Pancreas (tissue), 10 donors: Measurements from ENCODE around the gene CTRB2. TPM values are rescaled to one million over a fixed set of nuclear protein-coding genes. Genes with fewer than 3 reads are reported as not detected.

ENCODE experiments used
- ATAC-seq, 4 donors: fragments of 200-7000 bp; cut with Tn5 transposase; one replicate each; pipeline versions ENCODE4 v1.8.0 to v1.9.1; 2020; ENCODE audit warnings: mild to moderate bottlenecking in 4 of 4, moderate library complexity in 4 of 4
- DNase-seq, 6 donors: peaks; one replicate each; pipeline ENCODE4 v3.0.0-alpha.2; 2020
- FAIRE-seq: peaks from 2 replicates; lab custom pipeline; 2012; peaks lifted over from hg19 to GRCh38; lab: Jason Lieb, UNC
- H3K27ac ChIP-seq, 4 donors: fragments of 200-600 bp; sonication (generic); 1 replicate in 3 of 4; 2 replicates in 1 of 4; pipeline versions ENCODE4 v1.5.0 to v1.8.0; 2020
- H3K27me3 ChIP-seq, 4 donors: fragments of 200-600 bp; one replicate each; pipeline ENCODE4 v1.8.0; 2021
- H3K36me3 ChIP-seq, 3 donors: fragments of 200-600 bp; sonication (generic) in 1 of 3; one replicate each; pipeline versions ENCODE4 v1.5.0 to v1.8.0; 2020 to 2021
- H3K4me1 ChIP-seq, 3 donors: fragments of 200-600 bp; one replicate each; pipeline ENCODE4 v1.8.0; 2021
- H3K4me3 ChIP-seq, 4 donors: fragments of 200-600 bp; sonication (generic) in 2 of 4; one replicate each; pipeline versions ENCODE4 v1.5.0 to v1.8.0; 2020 to 2021
- H3K9me3 ChIP-seq, 4 donors: fragments of 200-600 bp; one replicate each; pipeline ENCODE4 v1.8.0; 2021
- WGBS, 2 donors: extraction: QIAGEN DNeasy Blood & Tissue Kit; methylation state at CpG; one replicate each; pipeline ENCODE4 v1.1.7; 2013; 5-methylcytosine and 5-hydroxymethylcytosine counted together
- intact Hi-C, 3 donors: fragments of 100-400 bp; cut with DNase I; formaldehyde crosslinking; loops; one replicate each; pipeline versions ENCODE4 v1.11.1 to v1.14.2; 2022
- polyA plus RNA-seq, 2 donors: library from polyadenylated mRNA; stranded (reverse); fragments of 200-250 nt; gene quantifications; one replicate each; pipeline ENCODE4 v1.2.3, GENCODE V29; 2013
- total RNA-seq, 6 donors: library from RNA; stranded (reverse); fragmentation: NEBNext Ultra II Directional in 4 of 6; extraction: Animal tissue kit (Norgen Biotek cat#: 25700) in 4 of 6; gene quantifications; one replicate each; pipeline versions ENCODE4 v1.2.1 to v1.2.4, GENCODE V29; 2021 to 2023
- TF ChIP-seq, protein P1 (sequence below), 4 donors: fragments of 200-600 bp; sonication (generic) in 3 of 4; IDR thresholded peaks; one replicate each; pipeline versions ENCODE4 v1.5.0 to v1.8.0; 2021; ENCODE audit warnings: antibody characterized with exemption in 4 of 4
- donor health status: healthy with polysubstance abuse.
- donor health status: DM: no; HTN: no; CAD: no; lungs with moderate emphysema.
- donor health status: DM: no; HTN: no; CAD: no.
- donor health status: control.
- donor health status: control.
- donor health status: Bipolar disorder and iron deficiency.
- donor health status: DM: yes; HTN: yes; CAD: no.
- donor health status: DM: no; HTN: no; CAD: no.
- donor health status: DM: no; HTN: no; CAD: no.
- donor health status: DM: yes; HTN: yes; CAD: no.

Gene CTRB2
- total and polyA plus RNA-seq, 8 donors: 20,002 to 57,899 (median 37,962) TPM

DNA sequence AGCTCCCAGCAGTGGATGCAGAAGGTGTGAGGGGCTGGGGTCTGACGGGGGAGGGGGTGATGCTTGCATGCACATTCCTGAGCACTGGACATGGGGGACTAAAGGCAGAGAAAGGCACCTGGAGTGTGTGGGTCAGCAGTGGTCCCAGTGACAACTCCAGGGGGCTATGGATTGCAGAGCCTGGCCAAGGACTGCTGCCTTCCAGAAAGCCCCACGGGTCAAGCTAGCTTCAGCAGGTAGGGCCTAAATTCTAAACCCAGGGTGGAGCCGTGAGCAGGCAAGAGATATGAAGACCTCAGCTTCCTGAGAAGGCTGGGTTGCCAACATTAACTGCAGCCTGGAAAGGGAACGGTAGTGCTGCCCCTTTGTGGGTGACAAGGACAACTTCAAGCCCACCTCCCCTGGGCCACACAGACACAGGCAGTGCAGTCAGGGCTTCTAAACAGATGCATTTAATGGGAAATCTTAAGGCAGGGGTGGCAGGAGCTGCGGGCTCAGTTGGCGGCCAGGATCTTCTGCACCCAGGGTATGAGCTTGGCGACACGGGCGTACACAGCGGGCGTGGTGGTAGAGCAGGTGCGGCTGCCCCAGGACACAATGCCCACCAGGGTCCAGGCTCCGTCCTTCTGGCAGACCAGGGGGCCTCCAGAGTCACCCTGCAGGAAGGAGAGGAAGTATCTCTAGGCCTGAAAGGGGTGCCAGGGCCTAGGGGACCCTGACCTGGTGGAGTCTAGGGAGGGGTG, 3.1 kb downstream of the CTRB2 start:
- ATAC-seq: no peak
- intact Hi-C loops: no loop called here
- no peaks in the 10 kb centered on the region for H3K9me3 ChIP-seq
- H3K36me3 ChIP-seq: peaks cover 0 to 9% (median 0%) of the 10 kb centered on the region in 3 donors
- DNase-seq: peak in 5 of 6 donors; percentile 52 to 83 (median 61)
- H3K4me3 ChIP-seq: peak overlapping the region in 1 of 4 donors; percentile 47
- H3K27ac ChIP-seq: peak overlapping the region in 2 of 4 donors; percentile 22 to 70
- no peaks in the 10 kb centered on the region for H3K27me3 ChIP-seq
- H3K4me1 ChIP-seq: peaks cover 0 to 9% (median 7%) of the 10 kb centered on the region in 3 donors
- 69 to 70% methylated on average over 13 of the region's 13 CpGs for WGBS, 2 donors
- TF ChIP-seq, protein P1, sequence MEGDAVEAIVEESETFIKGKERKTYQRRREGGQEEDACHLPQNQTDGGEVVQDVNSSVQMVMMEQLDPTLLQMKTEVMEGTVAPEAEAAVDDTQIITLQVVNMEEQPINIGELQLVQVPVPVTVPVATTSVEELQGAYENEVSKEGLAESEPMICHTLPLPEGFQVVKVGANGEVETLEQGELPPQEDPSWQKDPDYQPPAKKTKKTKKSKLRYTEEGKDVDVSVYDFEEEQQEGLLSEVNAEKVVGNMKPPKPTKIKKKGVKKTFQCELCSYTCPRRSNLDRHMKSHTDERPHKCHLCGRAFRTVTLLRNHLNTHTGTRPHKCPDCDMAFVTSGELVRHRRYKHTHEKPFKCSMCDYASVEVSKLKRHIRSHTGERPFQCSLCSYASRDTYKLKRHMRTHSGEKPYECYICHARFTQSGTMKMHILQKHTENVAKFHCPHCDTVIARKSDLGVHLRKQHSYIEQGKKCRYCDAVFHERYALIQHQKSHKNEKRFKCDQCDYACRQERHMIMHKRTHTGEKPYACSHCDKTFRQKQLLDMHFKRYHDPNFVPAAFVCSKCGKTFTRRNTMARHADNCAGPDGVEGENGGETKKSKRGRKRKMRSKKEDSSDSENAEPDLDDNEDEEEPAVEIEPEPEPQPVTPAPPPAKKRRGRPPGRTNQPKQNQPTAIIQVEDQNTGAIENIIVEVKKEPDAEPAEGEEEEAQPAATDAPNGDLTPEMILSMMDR (IDR thresholded peaks at IDR 0.05): no peak
- FAIRE-seq: no peak

DNA sequence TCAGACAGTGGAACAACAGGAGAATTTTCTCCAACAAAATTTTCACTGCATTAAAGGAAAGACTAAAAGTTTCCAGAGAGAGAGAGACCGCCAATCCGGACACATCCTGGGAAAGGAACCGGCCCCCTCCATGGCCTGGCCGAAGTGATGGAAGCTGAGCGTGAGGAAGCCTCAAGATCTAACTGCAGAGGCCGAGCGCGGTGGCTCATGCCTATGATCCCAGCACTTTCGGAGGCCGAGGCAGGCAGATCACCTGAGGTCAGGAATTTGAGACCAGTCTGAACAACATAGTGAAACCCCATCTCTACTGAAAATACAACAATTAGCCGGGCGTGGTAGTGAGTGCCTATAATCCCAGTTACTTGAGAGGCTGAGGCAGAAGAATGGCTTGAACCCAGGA, 3.9 kb downstream of the CTRB2 start:
- peaks cover 0 to 9% (median 0%) of the 10 kb centered on the region in 3 donors for H3K36me3 ChIP-seq
- intact Hi-C loops: no loop called here
- H3K27ac ChIP-seq: peak overlapping the region in 1 of 4 donors; percentile 70
- no peaks in the 10 kb centered on the region for H3K9me3 ChIP-seq
- peaks cover 0 to 6% (median 2%) of the 10 kb centered on the region in 3 donors for H3K4me1 ChIP-seq
- no peak for ATAC-seq
- H3K4me3 ChIP-seq: peak overlapping the region in 1 of 4 donors; percentile 47
- TF ChIP-seq, protein P1 (IDR thresholded peaks at IDR 0.05): no peak
- peak in 5 of 6 donors; percentile 38 to 70 (median 54) for DNase-seq
- H3K27me3 ChIP-seq: no peaks in the 10 kb centered on the region
- 80 to 84% methylated on average over 12 of the region's 12 CpGs for WGBS, 2 donors
- FAIRE-seq: no peak

DNA sequence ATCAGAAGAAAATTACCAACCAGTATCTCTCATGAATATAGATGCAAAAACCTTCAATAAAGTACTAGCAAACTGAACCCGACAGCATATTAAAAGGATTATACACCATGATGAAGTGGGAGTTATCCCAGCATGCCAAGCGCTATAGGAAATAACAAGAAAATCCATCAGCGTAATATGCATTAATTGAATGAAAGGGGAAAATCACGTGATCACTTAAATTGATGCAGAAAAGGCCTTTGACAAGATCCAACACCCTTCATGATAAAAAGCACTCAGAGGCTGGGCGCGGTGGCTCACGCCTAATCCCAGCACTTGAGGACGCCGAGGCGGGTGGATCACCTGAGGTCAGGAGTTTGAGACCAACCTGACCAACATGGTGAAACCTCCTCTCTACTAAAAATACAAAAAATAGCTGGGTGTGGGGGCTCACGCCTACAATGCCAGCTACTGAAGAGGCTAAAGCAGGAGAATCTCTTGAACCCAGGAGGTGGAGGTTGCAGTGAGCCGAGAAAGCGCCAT, 4.8 kb downstream of the CTRB2 start:
- H3K36me3 ChIP-seq: peaks cover 0 to 9% (median 0%) of the 10 kb centered on the region in 3 donors
- FAIRE-seq (no peak), DNase-seq (peak in 5 of 6 donors; percentile 14 to 50 (median 40)), ATAC-seq (no peak)
- peak overlapping the region in 1 of 4 donors; percentile 47 for H3K4me3 ChIP-seq
- intact Hi-C loops: no loop called here
- no peaks in the 10 kb centered on the region for H3K9me3 ChIP-seq
- H3K27me3 ChIP-seq: no peaks in the 10 kb centered on the region
- WGBS, 2 donors: 83 to 90% methylated on average over 13 of the region's 13 CpGs
- H3K4me1 ChIP-seq: no peaks in the 10 kb centered on the region
- H3K27ac ChIP-seq: peak overlapping the region in 1 of 4 donors; percentile 70
- TF ChIP-seq, protein P1 (IDR thresholded peaks at IDR 0.05): no peak

DNA sequence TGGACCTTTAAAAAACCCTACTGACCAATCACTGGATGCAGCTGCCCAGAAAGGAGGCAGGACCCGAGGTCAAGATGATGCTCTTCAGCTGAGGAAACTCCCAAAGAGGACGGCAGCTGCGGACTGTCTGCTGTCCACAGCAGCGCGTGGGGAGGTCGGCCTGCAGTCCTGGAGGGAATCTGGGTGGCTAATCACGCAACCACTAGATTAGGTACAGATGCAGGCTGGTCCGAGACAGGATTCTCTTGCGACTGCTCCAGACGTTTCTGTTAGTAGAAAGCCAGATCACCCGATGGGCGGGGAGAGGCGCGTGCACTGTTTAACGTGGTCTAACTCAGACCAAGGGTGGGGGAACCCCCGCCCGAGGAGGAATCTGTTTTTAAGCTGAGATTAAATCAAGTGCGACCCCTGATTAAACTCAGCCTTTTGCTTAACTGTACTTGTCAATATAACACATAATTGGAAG, 8.8 kb downstream of the CTRB2 start:
- H3K36me3 ChIP-seq: no peaks in the 10 kb centered on the region
- no peaks in the 10 kb centered on the region for H3K4me1 ChIP-seq
- ATAC-seq (peak in 1 of 4 donors; percentile 10), FAIRE-seq (no peak), DNase-seq (peak in 4 of 6 donors; percentile 48 to 68 (median 64))
- no peak overlapping the region for H3K27ac ChIP-seq
- no peaks in the 10 kb centered on the region for H3K9me3 ChIP-seq
- TF ChIP-seq, protein P1 (IDR thresholded peaks at IDR 0.05): no peak
- no peaks in the 10 kb centered on the region for H3K27me3 ChIP-seq
- intact Hi-C loops: no loop called here
- H3K4me3 ChIP-seq: no peak overlapping the region
- WGBS, 2 donors: 22 to 34% methylated on average over 18 of the region's 18 CpGs
